ENCODE measurements around the gene PRKCD. TPM values are rescaled to one million over a fixed set of nuclear protein-coding genes. Genes with fewer than 3 reads are reported as not detected.
A peak's percentile ranks its signal among the peaks of the same experiment; 100 is the strongest.

PRKCD gene
- total and polyA plus RNA-seq, 9 of the 15 experiments (the other 6 are each of a cell fraction or from before 2014, with no cell fraction given), result 2.5 to 19.5 (median 6.1) TPM

DNA sequence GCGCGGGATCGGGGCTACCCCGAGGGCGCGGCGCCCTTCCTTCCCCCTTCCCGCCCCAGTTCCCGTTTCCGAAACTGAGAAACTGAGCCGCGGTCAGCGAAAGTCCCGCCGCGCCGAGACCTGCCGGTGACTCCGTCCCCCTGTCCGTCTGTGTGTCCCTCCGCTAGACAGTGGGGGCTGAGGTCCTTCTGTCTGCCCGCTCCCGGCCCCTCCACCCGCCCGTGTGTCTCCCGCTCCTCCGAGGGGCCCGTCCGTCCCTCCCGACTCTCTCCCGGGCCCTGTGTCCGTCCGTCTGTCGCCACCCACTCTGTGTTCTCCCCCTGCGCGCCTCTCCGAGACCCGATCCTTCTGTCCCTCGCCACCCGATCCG lies 426 bp downstream of the PRKCD start:
- WGBS (ENCODE audit: insufficient coverage, low coverage, missing lambda C conversion rate), result 0% methylated on average over 2 of the region's 41 CpGs
- peak overlapping the region; percentile 73 for H3K4me2 ChIP-seq (ENCODE audit: insufficient read depth, low read length)
- POLR2A ChIA-PET, result no interaction called here

More for the DNA sequence above, 426 bp downstream of the PRKCD start:
- Histone ChIP-seq H2AFZ (ENCODE audit: low read depth, low read length) (peak overlapping the region; percentile 70), H3K27ac (ENCODE audit: extremely low read depth, low read depth, low read length) (peak overlapping the region; percentile 55; the same call in 1 of the 3 replicates), H3K4me1 (replicated peaks in 1 of 2; ENCODE audit: control insufficient read depth in 2 of 2, insufficient read depth in 2 of 2, low read length in 2 of 2) (peaks cover 14 to 36% of the 10 kb centered on the region in 2 experiments; a peak in 4 of 5 replicates), H4K20me1 (replicated peaks; ENCODE audit: control insufficient read depth, insufficient read depth, low read length) (peaks cover 6% of the 10 kb centered on the region), H3K79me2 (ENCODE audit: control insufficient read depth, insufficient read depth, low read length) (peaks cover 14% of the 10 kb centered on the region), H3K9me3 (replicated peaks; ENCODE audit: control insufficient read depth, insufficient read depth, low read depth, low read length) (no peaks in the 10 kb centered on the region), H3K27me3 (ENCODE audit: control insufficient read depth in 2 of 2, insufficient read depth in 2 of 2, low read length in 2 of 2) (peaks cover 0 to 13% of the 10 kb centered on the region in 2 experiments; a peak in 2 of 5 replicates), H3K9ac (ENCODE audit: insufficient read depth in 1 of 2, low read depth in 2 of 2, low read length in 2 of 2) (peak overlapping the region; percentile 74 to 94), H3K36me3 (ENCODE audit: control insufficient read depth, insufficient read depth, low read length) (peaks cover 2% of the 10 kb centered on the region; the same call in 1 of the 3 replicates), H3K4me3 (peak overlapping the region; percentile 70), H3K9me1 (ENCODE audit: control insufficient read depth, insufficient read depth, low read length) (peaks cover 4% of the 10 kb centered on the region)
- in situ Hi-C loops (cut with MboI) (no loop called here), intact Hi-C loops (cut with micrococcal nuclease) (no loop called here)
- BruUV-seq (replicated peaks), result no TSS peak
- TF ChIP-seq NCOA2 (IDR thresholded peaks at IDR 0.05; ENCODE audit: partially characterized antibody in 2 of 2) (no peak), SPI1 (IDR thresholded peaks at IDR 0.05; ENCODE audit: borderline replicate concordance, low read depth, low read length) (peak; percentile 66), CHD1 (IDR thresholded peaks at IDR 0.05; ENCODE audit: low read length) (peak; percentile 73), ZNF121 (CRISPR knock-in tag; conservative IDR thresholded peaks at IDR 0.05) (no peak), RBFOX2 (IDR thresholded peaks at IDR 0.05; ENCODE audit: low read depth, low read length) (peak; percentile 47), POLR2G (IDR thresholded peaks at IDR 0.05; ENCODE audit: low read depth, low read length) (0 out of 2 replicates have a peak, but pooled peaks have one; percentile 2), EGR1 (conservative IDR thresholded peaks at IDR 0.05) (0 out of 2 replicates have a peak, but pooled peaks have one; percentile 7), CXXC5 (CRISPR knock-in tag; IDR thresholded peaks at IDR 0.05) (peak; percentile 2; the same call in 1 of the 2 replicates)
- TF ChIP-seq, protein P1, sequence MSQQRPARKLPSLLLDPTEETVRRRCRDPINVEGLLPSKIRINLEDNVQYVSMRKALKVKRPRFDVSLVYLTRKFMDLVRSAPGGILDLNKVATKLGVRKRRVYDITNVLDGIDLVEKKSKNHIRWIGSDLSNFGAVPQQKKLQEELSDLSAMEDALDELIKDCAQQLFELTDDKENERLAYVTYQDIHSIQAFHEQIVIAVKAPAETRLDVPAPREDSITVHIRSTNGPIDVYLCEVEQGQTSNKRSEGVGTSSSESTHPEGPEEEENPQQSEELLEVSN (IDR thresholded peaks at IDR 0.05; ENCODE audit: borderline replicate concordance in 1 of 2, extremely low read depth in 1 of 2, insufficient read depth in 1 of 2, insufficient read length in 1 of 2, low read depth in 1 of 2, low read length in 1 of 2, poor library complexity in 1 of 2, severe bottlenecking in 1 of 2), result peak in 1 of 2 experiments; percentile 27
- CTCF ChIA-PET (ENCODE audit: low intra/inter-chr PET ratio), result no interaction called here
- ATAC-seq (peak; percentile 27), DNase-seq (ENCODE audit: extremely low read depth in 1 of 4, low spot score in 3 of 4) (peak in 2 of 4 experiments; percentile 23 to 46), FAIRE-seq (no peak)
